Amniotic epithelial cell (primary cell): ENCODE measurements around the gene TTC3.

Experiments
- DNase-seq: peaks from one replicate; pipeline ENCODE4 v3.0.0-alpha.2; 2010; ENCODE audit warnings: low read depth

Gene TTC3

DNA sequence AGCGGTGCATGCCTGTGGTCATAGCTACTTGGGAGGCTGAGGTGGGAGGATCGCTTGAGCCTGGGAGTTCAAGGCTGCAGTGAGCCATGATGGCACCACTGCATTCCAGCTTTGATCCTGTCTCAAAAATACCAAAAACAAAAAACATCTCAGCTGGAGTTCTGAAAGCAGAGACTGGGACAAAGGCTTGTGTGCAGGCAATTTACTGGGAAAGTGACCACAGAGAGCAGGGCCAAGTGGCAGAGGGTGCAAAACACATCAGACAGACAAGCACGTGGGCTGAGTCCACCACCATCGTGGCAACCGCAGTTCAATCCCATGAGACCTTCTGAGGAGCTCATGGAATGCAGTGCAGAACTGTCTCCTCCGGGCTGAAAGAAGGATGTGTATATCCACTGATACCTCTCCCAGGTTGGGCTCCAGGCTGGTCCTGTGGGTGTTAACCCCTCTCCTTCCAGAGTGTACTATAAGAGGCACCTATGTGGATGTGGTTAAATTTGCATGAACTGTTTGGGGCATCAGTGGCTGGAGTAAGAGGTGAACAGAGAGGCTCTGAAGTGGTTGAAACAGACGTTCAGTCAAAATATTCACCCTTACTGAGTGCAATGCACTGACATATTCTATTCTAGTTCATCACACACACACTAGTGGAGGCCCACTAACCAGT is 11.0 kb upstream of the TTC3 start:
- peak; percentile 44 for DNase-seq

DNA sequence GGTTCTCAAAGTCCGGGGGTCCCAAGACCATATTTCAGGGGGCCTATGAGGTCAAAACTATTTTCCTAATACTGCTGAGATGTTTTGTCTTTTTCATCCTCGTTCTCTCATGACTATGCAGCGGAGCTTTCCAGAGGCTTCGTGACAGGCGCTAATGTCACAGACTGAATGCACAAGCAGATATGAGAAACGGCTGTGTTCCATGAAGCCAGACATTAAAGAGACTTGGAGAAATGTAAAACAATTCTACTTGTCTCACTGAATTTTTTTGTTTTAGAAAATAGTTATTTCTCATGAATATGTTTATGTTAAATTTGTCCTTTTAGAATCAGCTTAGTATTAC is 10.5 kb upstream of the TTC3 start:
- DNase-seq, result no peak

DNA sequence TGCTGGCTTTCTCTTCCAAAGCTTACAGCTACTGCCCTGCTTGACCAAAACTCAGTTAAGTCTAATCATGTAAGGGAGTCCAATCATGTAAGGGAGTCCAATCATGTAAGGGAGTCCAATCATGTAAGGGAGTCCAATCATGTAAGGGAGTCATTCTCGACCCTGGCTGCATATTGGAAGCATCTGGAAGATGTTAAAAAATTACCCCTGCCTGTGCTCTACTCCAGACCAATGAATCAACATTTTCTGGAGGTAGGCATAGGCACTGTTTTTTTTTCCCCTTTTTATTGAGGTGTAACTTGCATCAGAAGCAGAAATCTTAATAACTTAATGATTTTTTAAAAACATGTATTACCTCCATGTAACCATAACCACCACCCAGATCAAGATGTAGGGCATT is 9.6 kb upstream of the TTC3 start:
- no peak for DNase-seq

DNA sequence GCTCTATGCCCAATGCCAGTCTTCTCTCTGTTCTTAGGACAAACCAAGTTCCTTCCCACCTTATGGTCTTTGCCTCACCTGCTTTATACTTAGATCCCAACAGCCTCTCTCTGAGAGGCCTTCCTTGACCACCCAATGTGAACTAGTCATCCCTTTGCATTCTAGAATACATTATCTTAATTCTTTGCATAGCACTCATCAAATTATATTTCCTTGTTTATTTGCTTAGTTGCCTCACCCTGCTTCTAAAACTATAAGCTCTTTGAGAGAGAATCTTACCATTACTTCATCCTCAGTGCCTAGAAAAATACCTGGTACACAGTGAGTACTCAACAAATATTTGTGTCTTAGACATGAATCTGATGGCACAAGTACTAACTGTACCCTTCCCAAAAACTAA is 8.2 kb upstream of the TTC3 start:
- no peak for DNase-seq

DNA sequence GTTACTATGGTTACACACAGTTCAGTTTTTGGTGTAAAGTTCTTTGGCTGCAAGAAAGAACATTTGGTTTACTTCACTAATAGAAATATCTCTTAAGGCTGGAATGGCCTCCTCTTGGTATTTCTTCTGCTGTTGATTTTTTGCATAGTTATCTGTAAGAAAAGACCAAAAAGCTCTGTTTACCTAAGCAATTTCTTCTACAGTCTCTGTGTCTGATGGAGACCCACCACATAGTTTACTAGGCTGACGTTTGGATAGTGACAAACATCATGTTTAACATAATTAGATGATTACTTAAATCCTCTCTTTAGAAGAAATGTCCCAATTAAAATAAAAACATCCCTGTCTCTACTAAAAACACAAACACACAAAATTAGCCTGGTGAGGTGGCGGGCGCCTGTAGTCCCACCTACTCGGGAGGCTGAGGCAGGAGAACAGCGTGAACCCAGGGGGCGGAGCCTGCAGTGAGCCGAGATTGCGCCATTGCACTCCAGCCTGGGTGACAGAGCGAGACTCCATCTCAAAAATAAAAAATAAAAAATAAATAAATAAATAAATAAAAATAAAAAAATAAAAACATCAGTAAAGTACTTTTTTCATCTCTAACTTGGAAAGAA is 7.4 kb upstream of the TTC3 start:
- DNase-seq, result no peak

DNA sequence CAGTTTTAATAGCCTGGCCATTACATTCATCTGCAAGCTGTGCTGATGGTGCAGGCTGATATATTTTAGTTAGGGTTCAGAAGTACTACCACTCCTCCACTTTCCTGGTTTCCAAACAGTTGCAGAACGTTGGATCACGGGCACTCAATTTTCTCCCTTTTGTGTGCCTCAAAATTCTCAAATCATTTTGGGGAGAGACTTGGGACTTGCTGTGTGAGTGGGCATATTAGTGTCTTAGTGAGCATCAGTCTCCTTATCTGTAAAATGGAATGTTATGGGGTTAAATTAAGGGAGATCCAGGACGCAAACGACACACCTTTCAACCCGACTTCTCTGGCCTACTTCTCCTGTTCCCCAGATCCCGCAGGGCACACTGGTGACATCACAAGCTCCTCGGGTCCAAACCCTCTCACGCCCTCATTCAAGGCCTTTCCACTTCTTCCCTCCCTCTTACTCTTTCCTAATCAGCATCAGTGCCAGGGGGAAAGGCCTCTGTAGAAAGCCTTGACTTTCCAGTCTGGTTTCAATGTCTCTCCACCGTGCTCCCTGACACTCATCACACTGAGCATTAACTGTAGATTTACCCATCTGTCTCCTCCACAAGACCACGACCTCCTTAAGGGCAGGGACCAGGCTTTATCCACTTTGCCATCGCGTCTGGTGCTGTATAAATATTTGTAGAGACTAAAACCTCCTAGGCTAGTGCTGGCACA is 1.3 kb upstream of the TTC3 start:
- DNase-seq, result peak; percentile 85

DNA sequence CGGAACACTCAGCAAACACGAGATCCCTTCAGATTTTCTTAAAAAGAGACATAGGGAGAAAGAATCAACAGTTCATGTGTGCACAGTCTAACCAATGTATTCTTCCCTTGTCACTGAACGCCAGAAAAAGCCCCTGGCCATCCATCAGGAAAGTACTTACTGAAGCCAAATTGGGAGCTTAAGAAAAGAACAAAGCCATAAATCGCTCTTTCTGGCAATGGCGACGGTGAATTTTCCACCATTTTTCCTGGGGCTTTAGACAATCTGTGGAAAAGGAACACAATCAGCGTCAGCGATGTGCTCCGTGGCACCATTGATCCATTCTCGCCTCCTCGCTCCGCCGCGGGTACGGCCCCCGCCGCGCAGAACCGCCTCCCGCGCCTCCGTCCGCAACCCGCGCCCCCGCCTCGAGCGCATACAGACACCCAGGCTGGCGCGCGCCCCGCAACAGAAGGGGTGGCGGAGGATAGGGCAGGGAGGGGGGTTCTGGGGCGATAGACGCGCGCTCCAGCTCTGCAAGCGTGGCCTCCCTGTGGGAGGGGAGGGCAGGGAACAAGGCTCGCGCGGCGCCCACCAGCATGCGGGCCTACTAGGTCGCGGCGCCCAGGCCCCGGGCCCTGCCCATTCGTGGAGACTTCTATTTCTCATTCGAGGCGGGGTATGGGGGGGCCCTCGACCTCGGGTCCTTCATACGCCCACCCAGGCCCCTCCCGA is 623 bp upstream of the TTC3 start:
- DNase-seq, result peak; percentile 80

DNA sequence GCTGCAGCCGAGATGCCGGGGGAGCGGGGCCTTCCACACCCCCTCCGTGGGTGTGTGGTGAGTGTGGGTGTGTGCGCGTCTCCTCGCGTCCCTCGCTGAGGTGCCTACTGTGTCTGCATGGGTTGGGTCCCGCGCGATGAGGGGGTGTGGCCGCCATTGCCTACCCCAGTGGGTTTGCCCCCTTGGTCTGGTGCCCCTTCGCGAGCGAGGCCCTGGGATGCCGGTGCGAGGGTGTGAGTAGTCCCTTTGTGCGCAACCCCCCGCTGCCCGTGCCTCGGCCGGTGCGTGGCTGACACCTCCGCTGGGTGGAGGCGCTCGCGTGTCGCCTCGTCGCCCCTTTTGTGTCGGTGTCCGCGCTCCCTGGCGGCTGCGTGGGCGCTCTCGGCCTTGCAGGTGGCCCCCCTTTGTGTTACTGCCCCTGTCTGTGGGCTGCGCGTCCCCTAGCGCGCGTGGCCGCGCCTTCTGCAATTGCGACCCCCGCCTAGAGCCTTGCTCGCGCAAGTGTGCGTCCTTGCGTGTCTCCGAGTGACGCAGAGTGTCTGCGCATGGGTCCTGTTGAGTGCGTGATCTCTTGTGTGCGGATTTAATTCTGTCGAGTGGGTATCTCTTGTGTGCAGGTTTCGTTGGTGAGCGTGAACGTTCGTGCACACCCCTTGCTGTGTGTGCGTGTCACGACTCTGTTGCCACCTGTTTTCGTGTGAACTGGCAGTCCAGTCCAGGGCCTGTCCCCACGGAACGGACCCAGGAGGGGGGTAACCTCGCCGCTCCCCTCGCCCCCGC is 553 bp downstream of the TTC3 start:
- DNase-seq, result peak; percentile 23

DNA sequence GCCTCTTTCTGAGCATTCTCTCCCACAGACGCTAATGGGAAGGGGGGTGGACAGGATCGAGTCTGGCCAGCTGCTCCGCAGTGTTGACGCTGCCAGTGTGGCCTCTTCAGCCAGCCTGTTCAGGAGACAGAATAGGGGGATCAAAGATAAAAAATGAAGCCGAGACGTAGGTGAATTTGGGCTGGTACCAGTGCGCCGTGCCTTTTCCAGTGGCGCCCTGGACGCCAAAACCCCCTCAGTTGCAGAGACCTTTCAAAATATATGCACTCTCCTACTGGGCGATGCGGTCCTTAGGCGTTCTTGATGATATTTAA is 1.1 kb downstream of the TTC3 start:
- no peak for DNase-seq

DNA sequence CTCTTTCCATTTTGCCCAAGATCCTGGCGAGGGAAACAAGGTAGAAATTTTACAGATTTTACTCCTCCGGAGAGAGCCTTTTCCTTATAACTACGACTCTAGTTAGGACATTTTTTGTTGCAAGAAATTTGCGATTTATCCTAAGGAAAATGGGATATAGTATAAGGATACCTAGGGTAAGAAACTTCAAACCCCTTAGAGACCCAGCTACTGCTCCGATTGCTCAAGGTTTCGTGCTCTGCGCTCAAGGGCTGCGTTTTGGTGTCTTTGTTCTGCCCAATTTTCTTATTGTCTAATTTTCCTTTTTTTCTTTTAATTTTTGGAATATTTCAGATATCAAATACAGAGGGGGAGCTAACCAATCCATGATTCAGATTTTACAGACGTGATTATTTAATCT is 1.5 kb downstream of the TTC3 start:
- no peak for DNase-seq

DNA sequence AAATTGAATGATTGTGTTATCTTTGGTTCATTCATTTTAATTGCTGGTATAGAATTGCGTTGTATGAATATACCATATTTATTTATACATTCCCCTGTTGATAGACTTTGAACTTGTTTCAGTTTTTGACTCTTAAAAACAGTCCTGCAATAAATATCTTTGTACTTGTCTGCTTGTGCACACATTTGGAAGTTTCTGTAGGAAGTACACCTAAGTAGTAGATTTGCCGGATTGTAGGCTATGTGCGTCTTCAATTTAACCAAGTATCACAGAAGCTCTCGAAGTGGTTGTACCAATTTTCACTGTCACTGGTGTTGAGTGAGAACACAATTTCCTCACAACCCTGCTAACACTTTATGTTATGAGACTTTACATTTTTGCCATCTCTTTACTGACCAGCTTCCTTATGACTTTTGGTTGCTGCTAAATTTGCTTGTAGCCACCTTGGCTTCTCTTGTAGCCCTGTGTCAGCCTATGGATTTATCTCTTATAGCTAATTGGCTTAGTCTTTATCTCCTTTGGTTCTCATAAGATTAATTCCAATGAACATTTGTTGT is 2.2 kb downstream of the TTC3 start:
- DNase-seq, result no peak

DNA sequence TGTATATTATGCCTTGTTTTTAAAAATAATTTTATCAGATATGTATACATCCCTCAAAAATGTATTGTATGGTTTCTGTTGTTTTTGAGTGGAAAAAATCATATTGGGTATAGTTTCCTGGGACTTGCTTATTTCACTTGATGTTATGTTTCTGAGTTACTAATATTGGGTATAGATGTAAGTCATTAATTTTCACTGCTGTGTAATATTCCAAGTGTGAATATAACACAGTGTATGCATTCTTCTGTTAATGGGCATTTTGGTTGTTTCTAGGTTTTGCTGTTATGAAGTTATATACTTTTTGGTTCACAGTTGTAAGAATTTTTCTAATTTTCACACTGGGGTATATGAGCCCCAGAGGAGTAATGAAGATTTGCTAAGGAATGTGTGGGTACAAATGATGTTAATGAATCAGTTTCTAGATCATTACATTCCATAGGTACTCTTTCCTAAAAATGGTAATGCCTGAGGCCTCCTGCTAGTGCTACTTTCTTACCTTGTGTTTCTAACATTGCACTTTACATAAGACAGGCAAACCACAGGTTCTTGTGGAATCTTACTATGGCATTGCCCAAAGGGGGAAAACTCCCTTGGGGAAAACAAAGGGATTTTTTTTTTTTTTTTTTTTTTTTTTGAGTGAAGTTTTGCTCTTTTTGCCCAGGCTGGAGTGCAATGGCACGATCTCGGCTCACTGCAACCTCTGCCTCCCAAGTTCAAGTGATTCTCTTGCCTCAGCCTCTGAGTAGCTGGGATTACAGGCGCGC is 3.2 kb downstream of the TTC3 start:
- DNase-seq, result no peak

DNA sequence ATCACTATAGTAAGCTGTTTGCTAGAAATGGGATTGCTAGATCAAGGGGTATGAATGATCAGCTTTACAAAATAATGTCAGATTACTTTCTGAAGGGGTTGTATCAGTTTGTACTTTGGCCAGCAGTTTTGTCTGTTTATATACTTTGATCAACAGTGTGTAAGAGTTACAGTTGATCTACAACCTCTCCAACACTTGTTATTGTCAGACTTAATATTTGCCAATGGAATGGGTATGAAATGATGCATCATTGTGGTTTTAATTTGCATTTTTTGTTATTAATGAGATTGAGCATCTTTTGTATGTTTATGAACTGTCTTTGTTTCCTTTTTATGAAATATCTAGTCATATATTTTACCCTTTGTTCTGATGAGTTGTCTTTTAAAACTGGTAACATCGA is 4.3 kb downstream of the TTC3 start:
- DNase-seq, result no peak

DNA sequence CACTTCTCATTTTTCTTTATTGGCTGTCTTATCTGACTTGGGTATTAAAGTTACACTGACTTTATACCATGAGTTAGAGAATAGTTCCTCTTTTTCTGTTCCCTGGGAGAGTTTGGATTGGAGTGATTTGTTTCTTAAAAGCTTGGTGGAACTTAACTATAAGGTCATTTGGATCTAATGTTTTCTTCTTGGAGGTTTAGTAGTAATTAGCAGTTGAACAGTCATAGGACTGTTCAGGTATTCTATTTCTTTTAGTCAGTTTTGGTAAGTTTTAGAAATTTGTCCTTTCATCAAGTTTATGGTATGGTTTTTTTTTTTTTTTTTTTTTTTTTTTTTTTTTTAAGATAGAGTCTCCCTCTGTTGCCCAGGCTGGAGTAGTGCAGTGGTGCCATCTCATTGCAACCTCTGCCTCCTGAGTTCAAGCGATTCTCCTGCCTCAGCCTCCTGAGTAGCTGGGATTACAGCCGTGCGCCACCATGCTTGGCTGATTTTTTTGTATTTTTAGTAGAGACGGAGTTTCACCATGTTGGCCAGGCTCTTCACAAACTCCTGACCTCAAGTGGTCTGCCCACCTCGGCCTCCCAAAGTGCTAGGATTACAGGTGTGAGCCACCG is 6.3 kb downstream of the TTC3 start:
- no peak for DNase-seq

DNA sequence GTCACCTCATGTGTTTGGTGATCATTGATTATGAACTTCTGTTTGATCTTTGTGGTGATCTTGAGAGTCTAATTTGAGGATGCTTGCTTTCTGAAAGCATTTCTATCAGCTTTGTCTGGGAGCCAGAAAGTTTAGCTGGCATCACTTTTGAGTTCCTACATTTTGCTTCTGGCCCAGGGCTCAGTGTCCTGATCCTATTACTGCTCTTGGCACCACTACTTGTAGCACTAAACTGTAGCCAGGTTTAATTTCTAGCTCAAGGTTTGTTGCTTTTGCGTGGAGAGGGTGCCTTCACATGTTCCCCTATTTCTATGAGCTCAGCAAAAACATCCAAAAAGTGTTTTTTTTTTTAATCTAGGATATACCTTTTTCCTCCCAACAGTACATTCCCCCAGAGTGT is 9.3 kb downstream of the TTC3 start:
- DNase-seq, result no peak

DNA sequence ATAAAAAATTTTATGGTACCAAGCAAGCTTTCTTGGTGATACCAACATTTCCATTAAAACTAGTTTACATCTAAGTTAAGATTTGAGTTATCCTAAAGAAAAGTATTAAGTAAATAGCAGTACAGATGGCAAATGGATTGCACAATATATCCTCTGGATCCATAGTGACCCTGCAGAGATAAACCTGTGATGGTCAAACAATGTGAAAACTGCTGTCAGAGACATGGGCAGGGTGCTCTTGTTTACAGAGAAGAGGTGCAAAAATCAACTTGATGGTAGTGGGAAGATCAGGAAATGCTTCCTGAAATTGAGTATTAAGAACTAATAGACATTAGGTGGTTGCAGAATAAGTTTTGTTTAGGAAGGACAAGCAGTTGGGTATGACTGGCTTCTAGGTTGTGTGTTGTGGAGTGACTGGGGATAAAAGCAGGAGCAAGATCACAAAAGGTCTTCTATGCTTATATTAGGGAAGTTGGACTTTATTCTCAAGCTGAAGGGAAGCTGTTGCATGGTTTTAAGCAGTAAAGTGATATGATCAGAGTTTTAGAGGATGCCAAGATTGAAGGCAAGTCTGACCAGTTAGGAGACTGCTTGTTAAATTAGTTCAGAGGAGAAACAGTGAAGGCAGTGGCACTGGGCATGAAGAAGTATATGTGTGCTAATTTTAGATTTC is 9.9 kb downstream of the TTC3 start:
- no peak for DNase-seq

DNA sequence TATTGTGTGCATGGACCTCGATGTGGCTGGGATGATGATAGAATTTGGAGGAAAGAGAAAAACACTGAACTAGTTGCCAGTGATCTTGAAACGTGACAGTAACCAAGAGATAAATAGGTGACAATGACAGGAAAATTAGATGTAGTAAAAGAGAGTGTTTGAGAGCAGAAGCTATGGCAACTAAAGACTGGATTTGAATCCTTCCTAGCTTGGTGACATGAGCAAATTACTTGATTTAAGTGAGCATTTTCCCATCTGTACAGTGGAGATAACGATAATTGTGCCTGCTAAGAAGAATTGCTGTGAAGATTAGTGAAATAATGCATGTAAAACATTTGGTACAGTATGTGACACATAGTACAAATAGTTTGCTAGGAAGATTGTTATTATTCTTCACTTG is 12.7 kb downstream of the TTC3 start:
- no peak for DNase-seq

DNA sequence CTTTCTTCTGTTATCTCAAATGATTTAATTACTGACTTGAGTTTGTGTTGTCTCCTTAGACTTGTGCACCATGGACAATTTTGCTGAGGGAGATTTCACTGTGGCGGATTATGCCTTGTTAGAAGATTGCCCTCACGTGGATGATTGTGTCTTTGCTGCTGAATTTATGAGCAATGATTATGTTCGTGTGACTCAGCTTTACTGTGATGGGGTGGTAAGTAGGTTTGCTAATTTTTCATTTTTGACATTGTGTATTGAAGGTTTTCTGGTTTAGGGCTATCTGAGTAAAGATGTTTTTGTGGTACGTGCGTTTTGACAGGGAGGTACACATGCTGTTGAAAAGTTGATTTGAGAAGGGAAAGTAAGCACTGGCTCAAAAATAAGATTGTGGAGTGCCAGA is 14.1 kb downstream of the TTC3 start:
- DNase-seq, result peak; percentile 75

DNA sequence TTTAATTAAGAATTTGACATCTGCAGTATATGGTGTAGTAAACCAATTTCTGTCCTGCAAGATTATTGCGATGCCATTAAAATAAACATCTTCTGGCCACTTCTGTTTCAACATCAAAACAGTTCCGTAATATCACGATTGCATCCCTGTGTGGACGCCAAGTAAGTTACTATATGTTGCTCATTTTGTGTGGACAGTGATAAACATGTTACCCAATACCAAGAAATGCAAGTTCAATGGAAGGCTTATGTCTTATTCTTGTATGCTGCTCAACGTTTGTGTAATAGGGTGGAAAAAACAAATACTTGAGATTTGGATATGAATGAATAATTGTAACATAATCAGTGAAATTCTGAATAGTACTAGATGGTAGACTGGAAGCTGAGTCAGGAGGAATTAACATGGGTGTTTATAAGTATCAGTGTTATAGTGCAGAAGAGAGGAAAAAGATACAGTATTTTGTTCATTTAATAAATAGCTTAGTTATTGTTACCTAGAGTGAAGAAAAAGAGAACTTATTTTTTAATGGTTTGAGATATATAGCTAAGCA is 15.2 kb downstream of the TTC3 start:
- peak; percentile 91 for DNase-seq

DNA sequence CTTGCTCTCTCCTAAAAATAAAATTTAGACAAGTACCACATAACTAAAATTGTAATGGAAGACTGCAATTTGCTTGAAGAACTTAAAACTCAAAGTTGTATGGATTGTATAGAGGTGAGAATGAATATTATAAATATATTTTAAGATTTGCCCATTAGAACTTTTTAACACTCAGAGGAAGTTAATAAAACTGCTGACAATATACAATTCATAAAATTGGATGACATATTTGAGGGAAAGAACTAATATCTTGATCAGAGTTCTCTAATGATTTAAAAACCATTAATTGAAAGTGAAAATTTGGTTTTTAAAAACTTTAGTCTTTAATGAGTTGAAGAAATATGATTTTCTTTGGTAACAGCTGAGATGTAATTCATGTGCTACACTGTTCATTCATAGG is 20.9 kb downstream of the TTC3 start:
- DNase-seq, result no peak
